Neural cell (in vitro differentiated cells): ENCODE measurements around the gene GPR26. TPM values are rescaled to one million over a fixed set of nuclear protein-coding genes. Genes with fewer than 3 reads are reported as not detected.

ENCODE experiments used
- H2AFZ ChIP-seq: fragments of 200-600, 300-800 bp; sonication (generic), shearing (Covaris generic); 2 replicates; pipeline ENCODE4 v1.6.0; 2014; ENCODE audit warnings: low read depth, mild to moderate bottlenecking, antibody characterized with exemption, low read length, moderate library complexity
- H3F3A ChIP-seq: fragments of 200-600 bp; shearing (Covaris generic); 2 replicates; pipeline ENCODE4 v1.6.1; 2016; ENCODE audit warnings: mild to moderate bottlenecking, moderate library complexity, mixed read lengths, antibody characterized with exemption, low read length; ENCODE audit not compliant: insufficient read depth, poor library complexity, severe bottlenecking
- H3K27ac ChIP-seq: fragments of 200-600, 300-800 bp; sonication (generic), shearing (Covaris generic); 2 replicates; pipeline ENCODE4 v1.5.1; 2014; ENCODE audit warnings: mild to moderate bottlenecking, low read length, moderate library complexity
- H3K27me3 ChIP-seq: fragments of 300-800, 200-600 bp; sonication (generic), shearing (Covaris generic); 2 replicates; pipeline ENCODE4 v1.6.0; 2014; ENCODE audit warnings: mild to moderate bottlenecking, low read depth, low read length, moderate library complexity; ENCODE audit not compliant: insufficient read depth
- H3K36me3 ChIP-seq: fragments of 300-800, 200-600 bp; sonication (generic), shearing (Covaris generic); 2 replicates; pipeline ENCODE4 v1.5.1; 2014; ENCODE audit warnings: mild to moderate bottlenecking, antibody characterized with exemption, low read length, moderate library complexity; ENCODE audit not compliant: insufficient read depth
- H3K4me2 ChIP-seq: fragments of 300-800, 200-600 bp; sonication (generic), shearing (Covaris generic); 2 replicates; pipeline ENCODE4 v1.6.0; 2014; ENCODE audit warnings: mild to moderate bottlenecking, low read length
- H3K4me3 ChIP-seq: fragments of 300-800, 200-600 bp; sonication (generic), shearing (Covaris generic); 2 replicates; pipeline ENCODE4 v1.5.1; 2014; ENCODE audit warnings: mild to moderate bottlenecking, low read length, moderate library complexity
- H3K79me2 ChIP-seq: fragments of 200-600 bp; shearing (Covaris generic); replicated peaks from 2 replicates; pipeline ENCODE4 v1.6.0; 2014; ENCODE audit warnings: mild to moderate bottlenecking, low read length, moderate library complexity; ENCODE audit not compliant: insufficient read depth
- H3K9ac ChIP-seq: fragments of 300-800, 200-600 bp; sonication (generic), shearing (Covaris generic); 2 replicates; pipeline ENCODE4 v1.6.1; 2016; ENCODE audit warnings: mild to moderate bottlenecking, low read length, mixed read lengths
- H3K9me2 ChIP-seq: fragments of 200-600 bp; shearing (Covaris generic); 2 replicates; pipeline ENCODE4 v1.6.1; 2016; ENCODE audit warnings: mild to moderate bottlenecking, low read length, mixed read lengths; ENCODE audit not compliant: insufficient read depth
- H3K9me3 ChIP-seq: fragments of 200-600, 300-800 bp; sonication (generic), shearing (Covaris generic); 2 replicates; pipeline ENCODE4 v1.6.1; 2016; ENCODE audit warnings: mild to moderate bottlenecking, mixed run types, low read length, moderate library complexity, mixed read lengths
- H4K20me1 ChIP-seq: fragments of 200-600 bp; shearing (Covaris generic); 2 replicates; pipeline ENCODE4 v1.6.1; 2016; ENCODE audit warnings: mild to moderate bottlenecking, mixed run types; ENCODE audit not compliant: insufficient read depth
- EP300 ChIP-seq: fragments of 450-650 bp; conservative IDR thresholded peaks from 2 replicates; pipeline ENCODE4 v1.6.1; 2014; ENCODE audit warnings: antibody characterized with exemption, mild to moderate bottlenecking, moderate library complexity; ENCODE audit not compliant: poor library complexity, severe bottlenecking
- EZH2 ChIP-seq: fragments of 200-600, 300-800 bp; shearing (Covaris generic), sonication (generic); IDR thresholded peaks from 2 replicates; pipeline ENCODE4 v1.6.1; 2014; ENCODE audit warnings: antibody characterized with exemption, low read length, borderline replicate concordance, mild to moderate bottlenecking; ENCODE audit not compliant: insufficient read depth, poor library complexity, severe bottlenecking
- MXI1 ChIP-seq: fragments of 450-650 bp; conservative IDR thresholded peaks from 2 replicates; pipeline ENCODE4 v1.6.1; 2014; ENCODE audit warnings: antibody characterized with exemption, mild to moderate bottlenecking; ENCODE audit not compliant: poor library complexity, severe bottlenecking
- POLR2AphosphoS5 ChIP-seq: IDR thresholded peaks from 2 replicates; pipeline ENCODE4 v1.6.1; 2012
- RAD21 ChIP-seq: fragments of 450-650 bp; conservative IDR thresholded peaks from 2 replicates; pipeline ENCODE4 v1.6.1; 2014; ENCODE audit warnings: antibody characterized with exemption, mild to moderate bottlenecking, moderate library complexity
- SMC3 ChIP-seq: fragments of 450-650 bp; conservative IDR thresholded peaks from 2 replicates; pipeline ENCODE4 v1.6.1; 2014; ENCODE audit warnings: antibody characterized with exemption, mild to moderate bottlenecking, moderate library complexity; ENCODE audit not compliant: poor library complexity
- TAF1 ChIP-seq: IDR thresholded peaks from 2 replicates; pipeline ENCODE4 v1.6.1; 2012; ENCODE audit warnings: low read depth
- polyA plus RNA-seq: library from polyadenylated mRNA; depleted of rRNA; stranded (reverse); fragments of >200 nt; gene quantifications from 2 replicates; pipeline ENCODE4 v1.2.3, GENCODE V29; 2014
- TF ChIP-seq, protein P1 (sequence below): fragments of 450-650 bp; IDR thresholded peaks from 2 replicates; pipeline ENCODE4 v1.5.1; 2014; ENCODE audit warnings: antibody characterized with exemption, mild to moderate bottlenecking, moderate library complexity; ENCODE audit not compliant: poor library complexity, severe bottlenecking
- TF ChIP-seq, protein P2 (sequence below): IDR thresholded peaks from 2 replicates; pipeline ENCODE4 v1.6.1; 2012; ENCODE audit warnings: borderline replicate concordance

GPR26 gene
- polyA plus RNA-seq, 1 donor from 2014 or later = 8.1 TPM

- Histone ChIP-seq H2AFZ (no peak overlapping the region), H3K9me3 (no peaks in the 10 kb centered on the region), H3K27ac (no peak overlapping the region), H3F3A (no peaks in the 10 kb centered on the region), H3K79me2 (no peaks in the 10 kb centered on the region), H4K20me1 (no peaks in the 10 kb centered on the region), H3K9me2 (no peaks in the 10 kb centered on the region), H3K4me2 (no peak overlapping the region), H3K9ac (no peak overlapping the region), H3K27me3 (no peaks in the 10 kb centered on the region), H3K36me3 (no peaks in the 10 kb centered on the region), H3K4me3 (no peak overlapping the region)
- TF ChIP-seq POLR2AphosphoS5 (no peak), MXI1 (no peak), TAF1 (no peak), EP300 (no peak)
- TF ChIP-seq, protein P1, sequence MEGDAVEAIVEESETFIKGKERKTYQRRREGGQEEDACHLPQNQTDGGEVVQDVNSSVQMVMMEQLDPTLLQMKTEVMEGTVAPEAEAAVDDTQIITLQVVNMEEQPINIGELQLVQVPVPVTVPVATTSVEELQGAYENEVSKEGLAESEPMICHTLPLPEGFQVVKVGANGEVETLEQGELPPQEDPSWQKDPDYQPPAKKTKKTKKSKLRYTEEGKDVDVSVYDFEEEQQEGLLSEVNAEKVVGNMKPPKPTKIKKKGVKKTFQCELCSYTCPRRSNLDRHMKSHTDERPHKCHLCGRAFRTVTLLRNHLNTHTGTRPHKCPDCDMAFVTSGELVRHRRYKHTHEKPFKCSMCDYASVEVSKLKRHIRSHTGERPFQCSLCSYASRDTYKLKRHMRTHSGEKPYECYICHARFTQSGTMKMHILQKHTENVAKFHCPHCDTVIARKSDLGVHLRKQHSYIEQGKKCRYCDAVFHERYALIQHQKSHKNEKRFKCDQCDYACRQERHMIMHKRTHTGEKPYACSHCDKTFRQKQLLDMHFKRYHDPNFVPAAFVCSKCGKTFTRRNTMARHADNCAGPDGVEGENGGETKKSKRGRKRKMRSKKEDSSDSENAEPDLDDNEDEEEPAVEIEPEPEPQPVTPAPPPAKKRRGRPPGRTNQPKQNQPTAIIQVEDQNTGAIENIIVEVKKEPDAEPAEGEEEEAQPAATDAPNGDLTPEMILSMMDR = no peak
These were observed 19.1 kb downstream of the GPR26 start for GRCh38 chr10:123685260-123685659.

DNA sequence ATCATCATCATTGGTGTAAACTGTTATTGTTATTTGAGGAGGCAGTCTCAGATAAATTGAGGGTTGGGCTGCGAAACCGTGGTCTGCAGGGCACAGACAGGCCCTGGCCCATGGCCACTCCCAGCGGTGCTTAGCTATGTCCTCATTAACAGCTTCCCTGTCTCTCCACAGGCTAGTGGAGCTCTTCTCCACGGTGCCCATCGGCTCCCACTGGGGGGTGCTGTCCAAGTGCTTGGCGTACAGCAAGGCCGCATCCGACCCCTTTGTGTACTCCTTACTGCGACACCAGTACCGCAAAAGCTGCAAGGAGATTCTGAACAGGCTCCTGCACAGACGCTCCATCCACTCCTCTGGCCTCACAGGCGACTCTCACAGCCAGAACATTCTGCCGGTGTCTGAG lies 21.6 kb downstream of the GPR26 start:
- H3K9ac ChIP-seq = no peak overlapping the region
- no peaks in the 10 kb centered on the region for H3F3A ChIP-seq
- H3K27ac ChIP-seq = no peak overlapping the region
- no peaks in the 10 kb centered on the region for H3K36me3 ChIP-seq
- H3K27me3 ChIP-seq = no peaks in the 10 kb centered on the region
- no peak overlapping the region for H2AFZ ChIP-seq
- no peak overlapping the region for H3K4me2 ChIP-seq
- no peak for TF ChIP-seq TAF1
- TF ChIP-seq SMC3 = no peak
- TF ChIP-seq EP300 = no peak
- no peak for TF ChIP-seq RAD21
- no peak for TF ChIP-seq POLR2AphosphoS5
- no peak for TF ChIP-seq EZH2
- TF ChIP-seq, protein P1 = no peak
- TF ChIP-seq, protein P2, sequence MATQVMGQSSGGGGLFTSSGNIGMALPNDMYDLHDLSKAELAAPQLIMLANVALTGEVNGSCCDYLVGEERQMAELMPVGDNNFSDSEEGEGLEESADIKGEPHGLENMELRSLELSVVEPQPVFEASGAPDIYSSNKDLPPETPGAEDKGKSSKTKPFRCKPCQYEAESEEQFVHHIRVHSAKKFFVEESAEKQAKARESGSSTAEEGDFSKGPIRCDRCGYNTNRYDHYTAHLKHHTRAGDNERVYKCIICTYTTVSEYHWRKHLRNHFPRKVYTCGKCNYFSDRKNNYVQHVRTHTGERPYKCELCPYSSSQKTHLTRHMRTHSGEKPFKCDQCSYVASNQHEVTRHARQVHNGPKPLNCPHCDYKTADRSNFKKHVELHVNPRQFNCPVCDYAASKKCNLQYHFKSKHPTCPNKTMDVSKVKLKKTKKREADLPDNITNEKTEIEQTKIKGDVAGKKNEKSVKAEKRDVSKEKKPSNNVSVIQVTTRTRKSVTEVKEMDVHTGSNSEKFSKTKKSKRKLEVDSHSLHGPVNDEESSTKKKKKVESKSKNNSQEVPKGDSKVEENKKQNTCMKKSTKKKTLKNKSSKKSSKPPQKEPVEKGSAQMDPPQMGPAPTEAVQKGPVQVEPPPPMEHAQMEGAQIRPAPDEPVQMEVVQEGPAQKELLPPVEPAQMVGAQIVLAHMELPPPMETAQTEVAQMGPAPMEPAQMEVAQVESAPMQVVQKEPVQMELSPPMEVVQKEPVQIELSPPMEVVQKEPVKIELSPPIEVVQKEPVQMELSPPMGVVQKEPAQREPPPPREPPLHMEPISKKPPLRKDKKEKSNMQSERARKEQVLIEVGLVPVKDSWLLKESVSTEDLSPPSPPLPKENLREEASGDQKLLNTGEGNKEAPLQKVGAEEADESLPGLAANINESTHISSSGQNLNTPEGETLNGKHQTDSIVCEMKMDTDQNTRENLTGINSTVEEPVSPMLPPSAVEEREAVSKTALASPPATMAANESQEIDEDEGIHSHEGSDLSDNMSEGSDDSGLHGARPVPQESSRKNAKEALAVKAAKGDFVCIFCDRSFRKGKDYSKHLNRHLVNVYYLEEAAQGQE = no peak
- no peak for TF ChIP-seq MXI1
- no peaks in the 10 kb centered on the region for H4K20me1 ChIP-seq
- H3K79me2 ChIP-seq = no peaks in the 10 kb centered on the region
- no peaks in the 10 kb centered on the region for H3K9me3 ChIP-seq
- no peaks in the 10 kb centered on the region for H3K9me2 ChIP-seq
- no peak overlapping the region for H3K4me3 ChIP-seq
